ENCODE measurements around the gene HYCC2. TPM values are rescaled to one million over a fixed set of nuclear protein-coding genes. Genes with fewer than 3 reads are reported as not detected.

Gene HYCC2
- total RNA-seq, 1 experiment from 2014 or later: 13.3 TPM

- Histone ChIP-seq H3K79me2 (ENCODE audit: insufficient read depth, low read length) (no peaks in the 10 kb centered on the region), H3K27me3 (ENCODE audit: insufficient read depth, low read length) (no peaks in the 10 kb centered on the region), H4K5ac (ENCODE audit: insufficient read length, low read depth, low read length) (no peak overlapping the region), H3K18ac (ENCODE audit: insufficient read length, low read depth, low read length) (no peak overlapping the region), H3K4me1 (ENCODE audit: insufficient read depth, low read length) (no peaks in the 10 kb centered on the region), H2BK12ac (ENCODE audit: insufficient read length, low read depth, low read length) (no peak overlapping the region), H3K4ac (ENCODE audit: low read depth, low read length) (no peak overlapping the region), H2BK5ac (ENCODE audit: insufficient read length, low read length) (no peak overlapping the region), H3K9me3 (ENCODE audit: control insufficient read depth, low read depth, low read length) (no peaks in the 10 kb centered on the region), H3K56ac (ENCODE audit: insufficient read length, low read depth, low read length) (no peak overlapping the region), H3K27ac (ENCODE audit: insufficient read length, low read depth, low read length) (no peak overlapping the region), H4K8ac (replicated peaks; ENCODE audit: insufficient read length, low read depth, low read length) (no peak overlapping the region), H2BK20ac (ENCODE audit: low read depth, low read length, poor library complexity, severe bottlenecking) (no peak overlapping the region), H3K79me1 (ENCODE audit: insufficient read depth, low read depth, low read length, poor library complexity, severe bottlenecking) (no peaks in the 10 kb centered on the region), H3K23ac (ENCODE audit: insufficient read length, low read depth, low read length) (no peak overlapping the region), H4K20me1 (ENCODE audit: control insufficient read depth, insufficient read depth, insufficient read length) (no peaks in the 10 kb centered on the region), H2BK15ac (ENCODE audit: low read depth, low read length) (no peak overlapping the region), H3K9ac (ENCODE audit: extremely low read depth, insufficient read length, low read length) (no peak overlapping the region), H3K4me2 (ENCODE audit: insufficient read depth, insufficient read length, low read length) (no peak overlapping the region), H3T11ph (ENCODE audit: low read length) (no peak overlapping the region), H2BK120ac (ENCODE audit: low read depth, low read length, poor library complexity, severe bottlenecking) (no peak overlapping the region), H2AFZ (ENCODE audit: low read length) (no peak overlapping the region), H4K91ac (ENCODE audit: insufficient read length, low read depth, low read length) (no peak overlapping the region), H3K14ac (ENCODE audit: insufficient read depth, low read length) (no peak overlapping the region), H2AK5ac (ENCODE audit: insufficient read length, low read length) (no peak overlapping the region), H3K23me2 (ENCODE audit: insufficient read length, low read depth, low read length, poor library complexity, severe bottlenecking) (no peaks in the 10 kb centered on the region)
- WGBS (ENCODE audit: extremely low coverage, insufficient read length, low lambda C conversion rate): no CpG with 5 or more reads among the region's 5 CpGs
- no peaks in the 10 kb centered on the region for H3K4me1 Mint-ChIP-seq
- no peaks in the 10 kb centered on the region for H3K27me3 Mint-ChIP-seq (ENCODE audit: low read depth)
- peaks cover 0 to 3% of the 10 kb centered on the region in 2 experiments; a peak in 1 of 5 replicates for H3K9me3 Mint-ChIP-seq
- H3K4me3 Mint-ChIP-seq: no peak overlapping the region
- peaks cover 0 to 3% (median 2%) of the 10 kb centered on the region in 3 experiments; a peak in 1 of 7 replicates for H3K36me3 Mint-ChIP-seq (ENCODE audit: insufficient read depth in 1 of 3, low read depth in 3 of 3)
- TF ChIP-seq CTCF (conservative IDR thresholded peaks at IDR 0.05): no peak
- no peak overlapping the region for H3K27ac Mint-ChIP-seq
- no peak for DNase-seq
Measured at GRCh38 chr2:201093573-201093972, 22.1 kb upstream of the HYCC2 start.
